Left colon (tissue), 2 donors: ENCODE results near the gene KIF16B. TPM values are rescaled to one million over a fixed set of nuclear protein-coding genes. Genes with fewer than 3 reads are reported as not detected.
"Not testable (repeated sequence)": the region's sequence is repeated elsewhere in the genome, so short reads cannot be mapped to it uniquely, and the experiment has no call there.

ENCODE experiments used
- ATAC-seq: fragments of 200-7000 bp; cut with Tn5 transposase; one replicate; pipeline ENCODE4 v1.9.1; 2020; ENCODE audit warnings: mild to moderate bottlenecking, moderate library complexity
- DNase-seq, 2 donors: peaks; one replicate each; pipeline ENCODE4 v3.0.0-alpha.2; 2020
- intact Hi-C, 2 donors: fragments of 100-400 bp; cut with DNase I in 1 of 2; cut with micrococcal nuclease in 1 of 2; formaldehyde crosslinking; loops; one replicate each; pipeline versions ENCODE4 v1.11.2 to v1.14.0; 2022; cut with DNase I, micrococcal nuclease
- total RNA-seq, 2 donors: library from RNA; stranded (reverse); fragmentation: NEBNext Ultra II Directional; extraction: Animal tissue kit (Norgen Biotek cat#: 25700); gene quantifications; one replicate each; pipeline ENCODE4 v1.2.1, GENCODE V29; 2021
- donor health status: DM: no; HTN: no; CAD: no.
- donor health status: DM: yes; HTN: yes; CAD: no.

Gene KIF16B
- total RNA-seq, 2 donors from 2014 or later: 66.9 to 71.1 TPM

GRCh38 chr20:16226961-16227360, 346.3 kb downstream of the KIF16B start:
- intact Hi-C loops, DNase-seq, ATAC-seq: not testable (repeated sequence)

- intact Hi-C loops: no loop called here
- DNase-seq: no peak
- no peak for ATAC-seq
Measured at GRCh38 chr20:16224836-16225235, 348.4 kb downstream of the KIF16B start.

GRCh38 chr20:16222859-16223411, 350.3 kb downstream of the KIF16B start:
- DNase-seq: no peak
- no peak for ATAC-seq

More at GRCh38 chr20:16222859-16223411, 350.3 kb downstream of the KIF16B start:
- intact Hi-C loops: no loop called here

Other genes with a start within 250 kb of the KIF16B start
- 10 to 100 TPM; 33.3 to 33.5 TPM for gene SNRPB2, start 156.6 kb upstream of the KIF16B start, total RNA-seq
- gene OTOR, start 174.9 kb upstream of the KIF16B start, total RNA-seq: not detected